Bronchial epithelial cell (primary cell): ENCODE results near the gene HOXB3. TPM values are rescaled to one million over a fixed set of nuclear protein-coding genes. Genes with fewer than 3 reads are reported as not detected.

Experiments
- DNase-seq: peaks from one replicate; pipeline ENCODE4 v3.0.0-alpha.2; 2010; ENCODE audit warnings: low read depth
- FAIRE-seq: peaks from 2 replicates; lab custom pipeline; 2011; peaks lifted over from hg19 to GRCh38; lab: Jason Lieb, UNC
- H3K27me3 ChIP-seq: 2 replicates; pipeline ENCODE4 v1.5.1; 2011; ENCODE audit warnings: low read length; ENCODE audit not compliant: control insufficient read depth, insufficient read depth
- H3K36me3 ChIP-seq: 2 replicates; pipeline ENCODE4 v1.5.1; 2011; ENCODE audit warnings: low read length; ENCODE audit not compliant: control insufficient read depth, insufficient read depth
- H3K4me3 ChIP-seq: 2 replicates; pipeline ENCODE4 v1.5.1; 2011; ENCODE audit warnings: mild to moderate bottlenecking, low read depth, low read length, control low read depth
- total RNA-seq: library from RNA; depleted of rRNA; stranded (reverse); fragments of >200 nt; gene quantifications from 2 replicates; pipeline ENCODE4 v1.2.1, GENCODE V29; 2014
- TF ChIP-seq, protein P1 (sequence below): IDR thresholded peaks from 2 replicates; pipeline ENCODE4 v1.5.1; 2011; ENCODE audit warnings: mild to moderate bottlenecking, moderate library complexity, low read length, control low read depth, inconsistent platforms; ENCODE audit not compliant: insufficient read depth, severe bottlenecking

HOXB3 gene
- total RNA-seq, 1 donor from 2014 or later, result not detected

DNA sequence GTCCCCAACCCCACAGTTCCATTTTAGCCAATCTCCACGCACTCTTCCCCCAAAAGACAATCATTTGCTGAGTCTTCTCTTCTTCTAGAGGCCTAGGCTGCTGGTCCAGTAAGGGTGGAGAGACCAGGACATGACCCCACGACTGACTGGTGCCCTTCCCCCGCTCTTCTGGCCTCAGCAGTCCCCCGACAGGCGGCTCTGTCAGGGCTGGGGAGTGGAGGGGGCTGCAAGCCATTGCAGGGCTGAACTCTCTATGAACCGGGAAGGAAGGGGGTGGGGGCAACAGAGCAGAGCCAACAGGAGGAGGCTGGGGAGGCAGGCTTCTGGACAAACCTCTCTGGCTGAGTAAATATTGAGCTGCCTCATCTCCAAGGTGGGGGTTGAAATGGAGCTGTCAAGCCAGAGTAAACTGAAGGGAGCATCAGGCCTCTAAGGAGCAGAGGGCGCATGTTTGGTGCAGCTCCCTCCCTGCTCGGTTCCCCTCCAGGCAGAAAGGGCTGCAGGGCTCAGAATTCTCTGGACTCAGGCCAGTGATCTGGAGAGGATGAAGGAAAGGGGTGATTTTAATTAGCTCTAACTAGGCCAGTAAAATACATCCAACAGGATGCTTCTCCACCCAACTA, 67.9 kb downstream of the HOXB3 start:
- DNase-seq (no peak), FAIRE-seq (no peak)
- Histone ChIP-seq H3K36me3 (no peaks in the 10 kb centered on the region), H3K4me3 (no peak overlapping the region), H3K27me3 (peaks cover 29% of the 10 kb centered on the region)
- TF ChIP-seq, protein P1, sequence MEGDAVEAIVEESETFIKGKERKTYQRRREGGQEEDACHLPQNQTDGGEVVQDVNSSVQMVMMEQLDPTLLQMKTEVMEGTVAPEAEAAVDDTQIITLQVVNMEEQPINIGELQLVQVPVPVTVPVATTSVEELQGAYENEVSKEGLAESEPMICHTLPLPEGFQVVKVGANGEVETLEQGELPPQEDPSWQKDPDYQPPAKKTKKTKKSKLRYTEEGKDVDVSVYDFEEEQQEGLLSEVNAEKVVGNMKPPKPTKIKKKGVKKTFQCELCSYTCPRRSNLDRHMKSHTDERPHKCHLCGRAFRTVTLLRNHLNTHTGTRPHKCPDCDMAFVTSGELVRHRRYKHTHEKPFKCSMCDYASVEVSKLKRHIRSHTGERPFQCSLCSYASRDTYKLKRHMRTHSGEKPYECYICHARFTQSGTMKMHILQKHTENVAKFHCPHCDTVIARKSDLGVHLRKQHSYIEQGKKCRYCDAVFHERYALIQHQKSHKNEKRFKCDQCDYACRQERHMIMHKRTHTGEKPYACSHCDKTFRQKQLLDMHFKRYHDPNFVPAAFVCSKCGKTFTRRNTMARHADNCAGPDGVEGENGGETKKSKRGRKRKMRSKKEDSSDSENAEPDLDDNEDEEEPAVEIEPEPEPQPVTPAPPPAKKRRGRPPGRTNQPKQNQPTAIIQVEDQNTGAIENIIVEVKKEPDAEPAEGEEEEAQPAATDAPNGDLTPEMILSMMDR, result no peak

DNA sequence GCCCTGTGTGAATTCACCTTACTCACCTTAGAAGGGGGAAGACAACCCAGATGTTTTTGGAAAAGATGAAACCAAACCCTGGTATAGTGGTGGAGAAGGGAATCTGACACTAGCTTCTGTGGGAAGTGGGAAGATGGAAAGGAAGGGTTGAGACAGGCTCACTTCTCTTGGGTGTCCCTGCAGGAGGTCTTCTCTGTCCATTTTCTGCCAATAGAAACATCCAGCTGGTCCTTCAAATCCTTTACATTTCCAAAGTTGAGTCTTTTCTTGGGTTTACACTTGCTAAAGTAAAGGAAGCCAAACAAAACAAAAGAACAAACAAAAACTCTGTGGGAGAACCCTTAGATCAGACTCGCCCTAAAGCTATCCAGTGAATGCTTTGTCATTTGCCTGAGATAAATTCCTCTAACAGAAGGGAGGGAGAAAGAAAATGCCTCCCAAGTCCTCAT, 69.4 kb downstream of the HOXB3 start:
- FAIRE-seq, result no peak
- H3K27me3 ChIP-seq, result peaks cover 19% of the 10 kb centered on the region
- no peak overlapping the region for H3K4me3 ChIP-seq
- no peak for DNase-seq
- no peaks in the 10 kb centered on the region for H3K36me3 ChIP-seq
- TF ChIP-seq, protein P1, result no peak

DNA sequence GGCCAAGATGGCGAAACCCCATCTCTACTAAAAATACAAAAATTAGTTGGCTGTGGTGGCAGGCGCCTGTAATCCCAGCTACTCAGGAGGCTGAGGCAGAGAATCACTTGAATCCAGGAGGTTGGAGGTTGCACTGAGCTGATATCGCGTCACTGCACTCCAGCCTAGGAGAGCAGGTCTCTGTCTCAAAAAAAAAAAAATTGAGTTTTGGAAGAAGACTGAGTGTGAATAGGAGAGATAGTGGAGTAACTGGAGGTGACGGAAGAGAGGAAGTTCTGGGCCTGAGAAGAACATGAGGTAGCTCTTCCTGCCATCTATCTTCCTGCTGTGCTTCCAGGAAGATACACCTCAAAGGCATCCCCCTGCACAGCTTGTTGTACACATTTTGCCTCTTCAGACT, 70.6 kb downstream of the HOXB3 start:
- no peak for DNase-seq
- H3K27me3 ChIP-seq, result peaks cover 24% of the 10 kb centered on the region
- H3K36me3 ChIP-seq, result no peaks in the 10 kb centered on the region
- no peak overlapping the region for H3K4me3 ChIP-seq
- no peak for FAIRE-seq
- TF ChIP-seq, protein P1, result no peak

DNA sequence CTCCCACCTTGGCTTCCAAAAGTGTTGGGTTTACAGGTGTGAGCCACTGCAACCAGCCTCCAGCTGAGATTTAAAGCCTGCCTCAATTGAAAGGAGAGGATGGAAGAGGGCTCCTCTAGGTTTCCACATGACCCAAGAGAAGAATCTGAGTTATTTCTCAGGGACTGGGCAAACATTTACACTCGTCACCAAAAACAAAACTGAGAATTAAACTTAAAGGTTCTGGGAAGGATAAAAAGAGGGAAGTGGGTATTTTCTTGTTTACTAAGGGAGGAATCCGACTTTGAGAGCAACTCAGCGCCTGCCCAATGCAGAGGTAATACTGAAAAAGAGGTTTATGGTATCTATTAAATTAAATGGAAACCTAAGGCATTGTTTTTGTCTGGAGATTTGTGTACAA, 72.6 kb downstream of the HOXB3 start:
- FAIRE-seq (no peak), DNase-seq (no peak)
- peaks cover 26% of the 10 kb centered on the region for H3K27me3 ChIP-seq
- TF ChIP-seq, protein P1, result no peak
- no peak overlapping the region for H3K4me3 ChIP-seq
- no peaks in the 10 kb centered on the region for H3K36me3 ChIP-seq

DNA sequence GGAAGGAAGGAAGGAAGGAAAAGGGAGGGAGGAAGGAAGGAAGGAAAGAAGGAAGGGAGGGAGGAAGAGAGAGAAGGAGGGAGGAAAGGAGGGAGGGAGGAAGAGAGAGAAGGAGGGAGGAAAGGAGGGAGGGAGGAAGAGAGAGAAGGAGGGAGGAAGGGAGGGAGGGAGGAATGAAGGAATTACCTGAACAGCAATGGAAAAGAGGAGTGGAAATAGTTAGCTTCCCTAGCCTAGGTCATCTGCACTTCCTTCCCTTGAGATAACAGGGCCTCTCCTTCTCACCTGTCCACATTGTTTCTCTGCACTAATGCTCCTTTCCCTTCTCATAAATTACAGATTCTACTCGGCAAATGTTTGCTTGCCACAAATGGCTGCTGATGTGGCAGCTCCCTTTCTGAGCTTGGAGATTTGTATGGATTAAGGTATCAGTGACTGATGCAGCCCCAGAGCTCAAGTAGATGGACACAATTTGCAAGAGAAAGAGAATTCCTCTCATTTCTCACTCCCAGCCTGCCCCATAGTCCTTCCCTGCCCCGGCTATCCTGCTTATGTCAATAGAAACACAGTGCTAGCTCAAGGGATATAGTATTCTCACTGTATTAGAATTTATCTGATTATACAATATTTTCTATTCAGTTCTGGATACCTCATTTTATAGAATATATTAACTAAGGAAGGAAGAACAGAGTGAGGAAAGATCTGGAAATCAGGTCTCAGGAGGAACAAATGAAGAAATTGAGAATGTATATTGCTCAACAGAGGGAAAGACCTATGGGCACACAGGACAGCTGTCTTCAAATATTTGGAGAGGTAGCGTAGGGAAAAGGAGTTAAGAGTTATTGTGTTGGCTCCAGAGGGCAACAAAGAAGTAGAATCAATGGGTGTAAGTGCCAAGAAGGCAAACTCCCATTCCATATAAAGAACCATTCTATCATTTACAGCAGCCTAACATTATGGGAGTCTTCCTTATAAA, 73.8 kb downstream of the HOXB3 start:
- H3K27me3 ChIP-seq, result peaks cover 27% of the 10 kb centered on the region
- TF ChIP-seq, protein P1, result no peak
- FAIRE-seq, result no peak
- H3K4me3 ChIP-seq, result no peak overlapping the region
- no peaks in the 10 kb centered on the region for H3K36me3 ChIP-seq
- DNase-seq, result no peak
